ENCODE data around the gene NFX1. TPM values are rescaled to one million over a fixed set of nuclear protein-coding genes. Genes with fewer than 3 reads are reported as not detected.
"Not testable (repeated sequence)": the region's sequence is repeated elsewhere in the genome, so short reads cannot be mapped to it uniquely, and the experiment has no call there.

The NFX1 gene
- total RNA-seq, 1 donor from 2014 or later = 13.0 TPM

DNA sequence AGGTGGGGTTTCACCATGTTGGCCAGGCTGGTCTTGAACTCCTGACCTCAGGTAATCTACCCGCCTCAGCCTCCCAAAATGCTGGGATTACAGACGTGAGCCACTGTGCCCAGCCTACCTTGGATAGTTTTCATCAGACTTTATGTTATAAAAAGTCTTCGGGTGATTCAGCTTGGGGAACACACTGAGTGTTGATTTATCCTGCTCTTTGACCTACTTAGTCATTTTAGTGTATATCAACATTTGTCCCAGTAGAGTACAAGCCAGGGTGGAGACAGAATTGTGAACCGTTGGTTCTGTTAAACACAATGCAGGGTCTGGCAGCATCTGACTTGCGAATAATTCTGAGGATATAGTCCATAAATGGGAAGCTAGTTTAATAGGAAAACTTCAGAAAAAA lies 39.7 kb downstream of the NFX1 start:
- no peak overlapping the region for H3K27ac Mint-ChIP-seq
- H3K27ac ChIP-seq = no peak overlapping the region
- H3K4me3 Mint-ChIP-seq = no peak overlapping the region
- no peak overlapping the region for H3K4me2 ChIP-seq
- H2AFZ ChIP-seq (replicated peaks) = no peak overlapping the region
- H3K4me1 Mint-ChIP-seq = no peaks in the 10 kb centered on the region
- no peaks in the 10 kb centered on the region for H3K79me2 ChIP-seq (ENCODE audit: low read depth)
- TF ChIP-seq, protein P1, sequence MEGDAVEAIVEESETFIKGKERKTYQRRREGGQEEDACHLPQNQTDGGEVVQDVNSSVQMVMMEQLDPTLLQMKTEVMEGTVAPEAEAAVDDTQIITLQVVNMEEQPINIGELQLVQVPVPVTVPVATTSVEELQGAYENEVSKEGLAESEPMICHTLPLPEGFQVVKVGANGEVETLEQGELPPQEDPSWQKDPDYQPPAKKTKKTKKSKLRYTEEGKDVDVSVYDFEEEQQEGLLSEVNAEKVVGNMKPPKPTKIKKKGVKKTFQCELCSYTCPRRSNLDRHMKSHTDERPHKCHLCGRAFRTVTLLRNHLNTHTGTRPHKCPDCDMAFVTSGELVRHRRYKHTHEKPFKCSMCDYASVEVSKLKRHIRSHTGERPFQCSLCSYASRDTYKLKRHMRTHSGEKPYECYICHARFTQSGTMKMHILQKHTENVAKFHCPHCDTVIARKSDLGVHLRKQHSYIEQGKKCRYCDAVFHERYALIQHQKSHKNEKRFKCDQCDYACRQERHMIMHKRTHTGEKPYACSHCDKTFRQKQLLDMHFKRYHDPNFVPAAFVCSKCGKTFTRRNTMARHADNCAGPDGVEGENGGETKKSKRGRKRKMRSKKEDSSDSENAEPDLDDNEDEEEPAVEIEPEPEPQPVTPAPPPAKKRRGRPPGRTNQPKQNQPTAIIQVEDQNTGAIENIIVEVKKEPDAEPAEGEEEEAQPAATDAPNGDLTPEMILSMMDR (IDR thresholded peaks at IDR 0.05) = no peak
- TF ChIP-seq EZH2 (IDR thresholded peaks at IDR 0.05) = no peak
- TF ChIP-seq EZH2phosphoT487 (IDR thresholded peaks at IDR 0.05) = no peak
- H4K20me1 ChIP-seq (ENCODE audit: low read depth) = no peaks in the 10 kb centered on the region
- H3K27me3 ChIP-seq = no peaks in the 10 kb centered on the region
- no peaks in the 10 kb centered on the region for H3K9me3 Mint-ChIP-seq
- H3F3A ChIP-seq (ENCODE audit: low read depth) = no peaks in the 10 kb centered on the region
- H3K36me3 ChIP-seq = no peaks in the 10 kb centered on the region
- no peak for DNase-seq (ENCODE audit: low spot score)
- H3K27me3 Mint-ChIP-seq (ENCODE audit: insufficient read depth, low read depth) = no peaks in the 10 kb centered on the region
- H3K36me3 Mint-ChIP-seq = peaks cover 18% of the 10 kb centered on the region
- no peaks in the 10 kb centered on the region for H3K4me1 ChIP-seq
- no peak overlapping the region for H3K4me3 ChIP-seq
- no peak overlapping the region for H3K9ac ChIP-seq
- no peaks in the 10 kb centered on the region for H3K9me3 ChIP-seq (ENCODE audit: low read depth)

DNA sequence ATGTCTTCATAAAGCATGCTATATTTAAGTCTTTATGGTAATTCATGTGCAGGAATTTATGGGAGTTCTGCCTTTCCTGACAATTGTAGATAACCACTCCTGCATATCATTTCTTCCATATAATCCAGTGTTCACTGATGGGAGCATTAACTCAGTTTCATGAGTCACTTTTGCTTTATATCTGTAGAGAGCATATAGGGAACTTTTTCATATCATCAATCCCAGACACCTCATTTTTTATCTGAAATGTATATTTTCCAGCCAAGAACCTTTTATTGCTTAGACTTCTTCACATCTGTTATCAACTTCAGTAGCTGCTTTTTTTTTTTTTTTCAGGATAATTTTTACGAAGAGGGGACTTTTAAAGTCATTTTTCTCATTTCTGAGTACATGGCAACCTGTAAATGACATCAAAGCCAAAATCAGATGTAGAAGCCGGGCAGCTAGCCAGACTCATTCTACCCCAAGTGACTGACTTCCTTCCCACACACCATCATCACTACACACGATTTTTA lies 41.1 kb downstream of the NFX1 start:
- Histone ChIP-seq H3K36me3 (no peaks in the 10 kb centered on the region), H3K9ac (no peak overlapping the region), H3K79me2 (ENCODE audit: low read depth) (no peaks in the 10 kb centered on the region), H3K4me2 (no peak overlapping the region), H3K4me3 (no peak overlapping the region), H3K9me3 (ENCODE audit: low read depth) (no peaks in the 10 kb centered on the region), H2AFZ (replicated peaks) (no peak overlapping the region), H3F3A (ENCODE audit: low read depth) (no peaks in the 10 kb centered on the region), H3K27me3 (no peaks in the 10 kb centered on the region), H4K20me1 (ENCODE audit: low read depth) (no peaks in the 10 kb centered on the region), H3K4me1 (no peaks in the 10 kb centered on the region), H3K27ac (no peak overlapping the region)
- DNase-seq (ENCODE audit: low spot score) = no peak
- no peak overlapping the region for H3K4me3 Mint-ChIP-seq
- H3K36me3 Mint-ChIP-seq = peaks cover 20% of the 10 kb centered on the region
- no peak overlapping the region for H3K27ac Mint-ChIP-seq
- H3K9me3 Mint-ChIP-seq = no peaks in the 10 kb centered on the region
- H3K4me1 Mint-ChIP-seq = no peaks in the 10 kb centered on the region
- TF ChIP-seq, protein P1 (IDR thresholded peaks at IDR 0.05) = no peak
- TF ChIP-seq EZH2phosphoT487 (IDR thresholded peaks at IDR 0.05) (no peak), EZH2 (IDR thresholded peaks at IDR 0.05) (no peak)
- no peaks in the 10 kb centered on the region for H3K27me3 Mint-ChIP-seq (ENCODE audit: insufficient read depth, low read depth)

DNA sequence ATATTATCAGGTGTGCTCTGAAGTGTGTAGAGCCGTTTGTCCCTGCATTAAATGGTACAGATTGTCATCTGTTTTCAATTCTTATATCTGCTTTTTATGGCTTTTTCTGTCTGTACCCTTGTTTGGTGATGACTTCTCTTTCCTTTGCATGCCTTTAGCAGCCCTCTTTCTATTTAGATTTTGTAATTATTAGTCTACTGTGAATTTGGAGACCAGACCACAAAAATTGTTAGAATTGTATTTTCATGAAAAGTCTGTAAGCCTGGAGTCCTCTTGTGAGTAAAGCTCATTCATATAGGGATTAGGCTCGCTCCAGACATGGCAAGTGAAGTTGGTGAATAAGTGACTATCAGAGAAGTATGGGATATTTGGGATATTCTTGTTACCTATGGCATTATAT lies 41.7 kb downstream of the NFX1 start:
- Histone ChIP-seq H4K20me1 (ENCODE audit: low read depth) (no peaks in the 10 kb centered on the region), H3K36me3 (no peaks in the 10 kb centered on the region), H3K27ac (no peak overlapping the region), H2AFZ (replicated peaks) (no peak overlapping the region), H3K9me3 (ENCODE audit: low read depth) (no peaks in the 10 kb centered on the region), H3K27me3 (no peaks in the 10 kb centered on the region), H3F3A (ENCODE audit: low read depth) (no peaks in the 10 kb centered on the region), H3K79me2 (ENCODE audit: low read depth) (no peaks in the 10 kb centered on the region), H3K4me3 (no peak overlapping the region), H3K4me2 (no peak overlapping the region), H3K4me1 (no peaks in the 10 kb centered on the region), H3K9ac (no peak overlapping the region)
- H3K27me3 Mint-ChIP-seq (ENCODE audit: insufficient read depth, low read depth) = no peaks in the 10 kb centered on the region
- DNase-seq (ENCODE audit: low spot score) = no peak
- no peaks in the 10 kb centered on the region for H3K4me1 Mint-ChIP-seq
- TF ChIP-seq EZH2 (IDR thresholded peaks at IDR 0.05) (no peak), EZH2phosphoT487 (IDR thresholded peaks at IDR 0.05) (no peak)
- TF ChIP-seq, protein P1 (IDR thresholded peaks at IDR 0.05) = no peak
- H3K4me3 Mint-ChIP-seq = no peak overlapping the region
- peaks cover 21% of the 10 kb centered on the region for H3K36me3 Mint-ChIP-seq
- H3K9me3 Mint-ChIP-seq = no peaks in the 10 kb centered on the region
- H3K27ac Mint-ChIP-seq = no peak overlapping the region

DNA sequence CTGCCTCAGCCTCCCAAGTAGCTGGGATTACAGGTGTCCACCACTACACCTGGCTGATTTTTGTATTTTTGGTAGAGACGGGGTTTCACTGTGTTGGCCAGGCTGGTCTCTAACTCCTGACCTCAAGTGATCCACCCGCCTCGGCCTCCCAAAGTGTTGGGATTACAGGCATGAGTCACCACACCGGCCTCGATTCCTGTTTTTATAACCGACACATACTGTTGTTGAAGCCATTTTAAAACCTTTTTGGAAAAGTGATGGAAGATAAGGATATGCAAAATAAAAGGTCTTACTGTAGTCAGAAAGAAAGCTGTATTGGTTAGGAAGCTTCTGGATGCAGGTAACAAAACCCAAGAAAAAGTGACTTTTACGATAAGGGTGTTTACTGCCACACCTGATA lies 42.6 kb downstream of the NFX1 start:
- H3K36me3 ChIP-seq; H3K9me3 ChIP-seq (ENCODE audit: low read depth); H3K4me2 ChIP-seq: not testable (repeated sequence)

More for the DNA sequence above, 42.6 kb downstream of the NFX1 start:
- not testable (repeated sequence) for H3F3A ChIP-seq (ENCODE audit: low read depth); H3K27me3 Mint-ChIP-seq (ENCODE audit: insufficient read depth, low read depth); H3K9me3 Mint-ChIP-seq; H3K4me1 ChIP-seq; H3K4me1 Mint-ChIP-seq; H3K27me3 ChIP-seq; H3K4me3 Mint-ChIP-seq; DNase-seq (ENCODE audit: low spot score); H3K9ac ChIP-seq; H2AFZ ChIP-seq (replicated peaks); H3K27ac Mint-ChIP-seq; H3K27ac ChIP-seq; H3K79me2 ChIP-seq (ENCODE audit: low read depth); H4K20me1 ChIP-seq (ENCODE audit: low read depth); H3K4me3 ChIP-seq
- H3K36me3 Mint-ChIP-seq = peaks cover 22% of the 10 kb centered on the region
